Cardiac fibroblast (primary cell): ENCODE results near the gene STEAP1B.

Experiments
- DNase-seq, 2 donors: peaks; one replicate each; pipeline versions ENCODE4 v3.0.0 to v3.0.0-alpha.2; 2010; ENCODE audit warnings: low read depth in 2 of 2
- H3K4me3 ChIP-seq, 2 donors: replicated peaks in 1 of 2; 1 replicate in 1 of 2; 2 replicates in 1 of 2; pipeline ENCODE4 v1.5.1; 2011; ENCODE audit warnings: low read depth in 2 of 2, low read length in 2 of 2, mild to moderate bottlenecking in 2 of 2, moderate library complexity in 1 of 2
- CTCF ChIP-seq: IDR thresholded peaks from one replicate; pipeline ENCODE4 v1.5.1; 2011; ENCODE audit warnings: low read depth, mild to moderate bottlenecking, low read length, inconsistent platforms

Gene STEAP1B

GRCh38 chr7:22390516-22390915 lies 109.5 kb downstream of the STEAP1B start:
- no peak overlapping the region for H3K4me3 ChIP-seq
- no peak for TF ChIP-seq CTCF
- no peak for DNase-seq

GRCh38 chr7:22389892-22390291 lies 110.1 kb downstream of the STEAP1B start:
- no peak for DNase-seq
- TF ChIP-seq CTCF, result no peak
- no peak overlapping the region for H3K4me3 ChIP-seq

- TF ChIP-seq CTCF, result no peak
- peak; percentile 7 to 83 for DNase-seq
- no peak overlapping the region for H3K4me3 ChIP-seq
These were observed 112.4 kb downstream of the STEAP1B start for GRCh38 chr7:22387583-22387982.

GRCh38 chr7:22386865-22387264 lies 113.1 kb downstream of the STEAP1B start:
- no peak overlapping the region for H3K4me3 ChIP-seq
- DNase-seq, result no peak
- no peak for TF ChIP-seq CTCF

- TF ChIP-seq CTCF, result no peak
- no peak overlapping the region for H3K4me3 ChIP-seq
- no peak for DNase-seq
These were observed 113.7 kb downstream of the STEAP1B start for GRCh38 chr7:22386206-22386858.

- TF ChIP-seq CTCF, result no peak
- H3K4me3 ChIP-seq, result no peak overlapping the region
- no peak for DNase-seq
These were observed 114.7 kb downstream of the STEAP1B start for GRCh38 chr7:22385326-22385725.

- no peak for DNase-seq
- no peak for TF ChIP-seq CTCF
- H3K4me3 ChIP-seq, result no peak overlapping the region
These were observed 119.7 kb downstream of the STEAP1B start for GRCh38 chr7:22380333-22380732.
